Stimulated activated CD4-positive, alpha-beta T cell treated with anti-CD3 and anti-CD28 coated beads, Interleukin-15, amount 100 ng/mL, for 24 hours (primary cell): ENCODE measurements around the gene GAL3ST3.

Source experiments
- DNase-seq: peaks from one replicate; pipeline ENCODE4 v3.0.0-alpha.2; 2020

GAL3ST3 gene

DNA sequence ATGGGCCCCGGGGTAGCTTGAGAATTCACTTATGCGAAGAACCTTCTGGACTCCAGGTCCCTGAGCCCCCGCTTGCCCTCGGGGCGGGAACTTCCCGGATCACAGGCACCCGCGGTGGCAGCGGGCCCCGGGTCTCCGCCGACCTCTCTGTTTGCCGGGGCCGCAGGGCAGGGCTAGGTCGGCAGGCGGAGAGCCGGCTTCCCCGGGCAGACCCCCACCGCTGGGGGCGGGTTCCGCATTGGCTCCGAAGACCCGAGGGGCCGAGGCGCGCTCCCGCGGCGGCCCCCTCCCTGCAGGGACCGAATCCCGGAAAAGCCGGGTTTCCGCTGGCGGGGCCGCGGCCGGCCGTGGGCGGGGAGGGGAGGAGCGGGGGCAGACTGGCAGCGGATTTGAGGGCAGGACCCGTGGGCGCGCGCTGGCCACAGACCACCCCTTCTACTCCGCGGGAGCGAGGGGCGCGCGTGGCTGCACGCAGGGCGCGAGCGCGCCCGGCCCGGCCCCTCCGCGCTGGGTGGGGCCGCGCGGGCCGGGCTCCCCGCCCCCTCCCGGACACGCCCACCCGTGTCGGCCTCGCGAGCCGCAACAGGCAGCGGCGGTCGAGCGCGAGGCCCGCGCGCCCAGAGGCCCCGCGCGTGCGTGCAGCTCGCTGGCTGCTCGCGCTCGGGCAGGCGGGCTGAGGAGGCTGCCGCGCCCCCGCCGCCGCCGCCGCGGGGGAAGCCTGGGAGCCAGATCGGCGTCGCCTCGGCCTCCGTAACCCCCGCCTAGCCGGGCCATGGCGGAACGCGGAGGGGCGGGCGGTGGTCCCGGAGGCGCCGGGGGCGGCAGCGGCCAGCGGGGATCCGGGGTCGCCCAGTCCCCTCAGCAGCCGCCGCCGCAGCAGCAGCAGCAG is 21.0 kb upstream of the GAL3ST3 start, which contains the start of gene PACS1:
Gene PACS1, plus strand, starts transcription at position 558 of the 889 bp plus-strand sequence. Its CDS starts 215 bp downstream, at position 773.
- peak; percentile 85 for DNase-seq

GRCh38 chr11:66068923-66069714 is 20.2 kb upstream of the GAL3ST3 start:
- peak; percentile 46 for DNase-seq

DNA sequence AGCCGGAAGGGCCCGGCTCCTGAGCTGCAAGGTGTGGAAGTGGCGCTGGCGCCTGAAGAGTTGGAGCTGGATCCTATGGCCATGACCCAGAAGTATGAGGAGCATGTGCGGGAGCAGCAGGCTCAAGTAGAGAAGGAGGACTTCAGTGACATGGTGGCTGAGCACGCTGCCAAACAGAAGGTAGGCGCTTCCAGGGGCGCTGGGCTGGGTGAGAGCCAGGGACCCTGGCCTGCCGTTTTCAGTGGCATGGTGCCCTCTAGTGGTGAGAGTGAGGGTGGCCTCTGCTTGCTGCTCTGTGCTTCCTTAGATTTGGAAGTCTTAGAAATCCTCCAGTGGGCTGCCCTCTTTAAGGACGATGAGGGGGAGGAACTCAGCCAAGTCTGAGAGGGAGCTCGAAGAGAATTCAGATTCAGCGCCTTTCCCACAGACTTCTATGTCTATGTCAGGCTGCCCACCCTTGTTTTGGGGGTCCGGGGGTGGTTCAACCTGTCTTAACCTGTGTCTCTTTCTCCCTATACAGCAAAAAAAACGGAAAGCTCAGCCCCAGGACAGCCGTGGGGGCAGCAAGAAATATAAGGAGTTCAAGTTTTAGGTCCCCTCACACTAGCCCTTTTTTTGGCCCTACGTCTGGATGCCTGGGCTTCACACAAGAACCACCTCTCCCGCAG is 19.3 kb upstream of the GAL3ST3 start:
- DNase-seq: peak; percentile 83

- DNase-seq: no peak
Measured at GRCh38 chr11:66067640-66068039, 18.7 kb upstream of the GAL3ST3 start.

DNA sequence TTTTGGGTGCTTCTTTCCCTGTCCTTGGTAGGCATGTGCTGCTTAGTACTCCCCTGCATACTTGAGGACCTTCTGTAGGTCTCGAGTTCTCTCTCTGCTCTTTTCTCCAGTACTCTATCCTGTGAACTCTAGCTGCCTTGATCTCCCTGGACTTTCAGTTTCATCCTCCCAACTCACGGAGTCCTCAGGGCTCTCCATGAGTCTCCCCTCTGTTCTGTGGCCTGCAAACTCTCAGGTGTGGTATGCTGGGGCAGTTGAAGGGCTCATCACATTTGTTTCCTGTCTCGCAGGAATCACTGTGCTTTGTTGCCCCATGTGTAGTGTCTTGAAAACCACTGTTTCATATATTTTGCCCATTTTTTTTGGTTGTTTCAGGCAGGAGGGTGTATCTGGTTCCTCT is 17.8 kb upstream of the GAL3ST3 start:
- no peak for DNase-seq

DNA sequence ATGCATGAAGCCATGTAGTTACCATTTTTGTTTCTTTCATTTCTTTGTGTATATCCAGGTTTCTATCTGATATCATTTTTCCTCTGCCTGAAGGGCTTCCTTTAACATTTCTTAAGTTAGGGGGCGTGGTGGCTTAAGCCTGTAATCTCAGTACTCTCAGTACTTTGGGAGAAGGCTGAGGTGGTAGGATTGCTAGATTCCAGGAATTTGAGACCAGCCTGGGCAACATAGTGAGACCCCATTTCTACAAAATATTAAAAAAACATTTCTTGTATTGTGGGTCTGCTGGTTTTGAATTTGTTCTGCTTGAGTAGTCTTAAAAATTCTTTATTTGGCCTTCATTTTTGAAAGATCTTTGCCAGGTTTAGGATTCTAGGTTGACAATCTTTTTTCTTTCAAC is 15.6 kb upstream of the GAL3ST3 start:
- DNase-seq: no peak

GRCh38 chr11:66063900-66064299 is 14.9 kb upstream of the GAL3ST3 start:
- DNase-seq: no peak

DNA sequence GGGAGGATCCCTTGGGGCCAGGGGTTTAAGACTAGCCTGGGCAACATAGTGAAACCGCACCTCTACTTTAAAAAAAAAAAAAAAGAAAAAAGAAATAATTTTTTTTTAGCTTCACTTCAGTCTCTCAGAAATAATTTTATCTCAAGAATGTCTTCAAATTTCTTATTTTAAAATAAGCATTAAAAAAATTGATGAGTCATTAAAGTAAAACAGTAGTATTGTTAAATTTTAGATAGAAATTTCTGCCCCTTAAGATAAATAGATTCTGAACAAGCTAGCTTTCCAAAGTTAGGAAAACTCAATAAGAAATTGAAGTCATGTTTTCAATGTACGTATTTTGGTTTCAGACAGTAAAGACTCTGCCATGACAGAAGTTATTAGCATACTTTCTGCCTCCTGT is 13.4 kb upstream of the GAL3ST3 start:
- no peak for DNase-seq

GRCh38 chr11:66061268-66061667 is 12.3 kb upstream of the GAL3ST3 start:
- DNase-seq: no peak

- no peak for DNase-seq
Measured at GRCh38 chr11:66059966-66060680, 11.2 kb upstream of the GAL3ST3 start.

GRCh38 chr11:66056501-66056900 is 7.5 kb upstream of the GAL3ST3 start:
- no peak for DNase-seq

DNA sequence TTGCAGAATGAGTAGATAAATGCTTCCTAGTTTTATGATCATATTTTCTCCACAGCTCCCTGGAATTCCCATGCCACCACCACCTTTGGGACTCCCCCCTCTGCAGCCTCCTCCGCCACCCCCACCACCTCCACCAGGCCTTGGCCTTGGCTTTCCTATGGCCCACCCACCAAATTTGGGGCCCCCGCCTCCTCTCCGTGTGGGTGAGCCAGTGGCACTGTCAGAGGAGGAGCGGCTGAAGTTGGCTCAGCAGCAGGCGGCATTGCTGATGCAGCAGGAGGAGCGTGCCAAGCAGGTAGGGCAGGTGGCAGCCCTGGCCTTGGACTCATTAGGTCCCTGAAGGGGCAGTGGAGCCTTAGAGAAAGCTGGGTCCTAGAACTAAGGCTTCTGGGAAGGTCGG is 6.1 kb upstream of the GAL3ST3 start:
- DNase-seq: no peak

DNA sequence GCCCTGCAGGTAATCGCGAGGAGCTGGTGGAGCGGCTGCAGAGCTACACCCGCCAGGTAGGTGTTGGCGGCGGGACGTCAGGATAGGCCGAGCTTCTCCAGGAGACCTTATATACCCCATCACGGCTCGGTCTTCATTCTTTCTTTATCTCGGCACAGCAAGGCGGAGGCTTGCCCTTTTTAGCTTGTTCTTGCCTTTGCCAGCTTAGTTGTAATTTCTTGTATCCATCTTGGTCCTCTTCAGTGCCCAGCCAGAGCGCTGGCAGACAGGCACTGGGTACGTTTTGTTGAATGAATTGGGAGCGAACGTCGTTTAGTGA is 3.7 kb upstream of the GAL3ST3 start:
- DNase-seq: no peak

DNA sequence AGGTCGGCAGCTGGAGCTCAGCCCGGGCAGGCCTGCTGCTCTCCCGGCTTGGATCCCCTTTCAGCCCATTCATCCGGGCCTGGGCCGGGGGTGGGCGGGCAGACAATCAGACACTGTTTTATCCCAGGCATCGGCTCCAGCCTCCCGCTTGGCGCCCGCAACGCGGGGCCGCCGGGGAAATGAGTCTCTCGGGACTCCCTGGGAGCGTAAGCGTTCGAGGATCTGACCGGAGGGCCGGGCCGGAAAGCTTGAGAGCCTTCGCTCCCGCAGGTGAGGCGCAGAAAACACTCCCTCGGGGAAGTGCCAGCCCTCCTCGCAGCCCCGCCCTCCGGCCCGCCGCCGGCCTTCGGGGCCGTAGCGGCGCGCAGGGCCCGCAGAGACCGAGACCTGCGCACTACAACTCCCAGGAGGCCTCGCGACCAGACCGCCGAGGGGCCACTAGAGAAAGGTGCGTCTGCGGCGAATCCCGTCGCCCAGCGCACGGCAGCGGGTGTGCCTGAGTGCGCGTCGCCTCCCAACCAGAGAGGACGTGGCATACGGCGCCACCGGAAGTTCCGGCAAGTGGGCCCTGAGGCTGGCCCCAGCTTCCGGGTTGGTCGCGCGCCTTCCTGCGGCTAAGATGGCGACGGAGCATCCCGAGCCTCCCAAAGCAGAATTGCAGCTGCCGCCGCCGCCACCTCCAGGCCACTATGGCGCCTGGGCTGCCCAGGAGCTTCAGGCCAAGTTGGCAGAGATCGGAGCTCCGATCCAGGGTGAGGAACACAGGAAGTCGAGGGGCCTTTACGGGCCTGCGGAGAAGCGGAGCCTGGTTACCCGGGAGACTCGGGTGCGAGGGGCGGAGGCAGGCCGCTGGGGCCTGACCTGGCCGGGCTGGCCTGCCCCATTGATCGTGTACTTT is 3.1 kb upstream of the GAL3ST3 start, which contains the start of gene SF3B2:
Gene SF3B2, plus strand, starts transcription at position 599 of the 898 bp plus-strand sequence. Its CDS starts 21 bp downstream, at position 620.
- DNase-seq: peak; percentile 98

GRCh38 chr11:66051371-66051765 is 2.4 kb upstream of the GAL3ST3 start:
- DNase-seq: no peak

DNA sequence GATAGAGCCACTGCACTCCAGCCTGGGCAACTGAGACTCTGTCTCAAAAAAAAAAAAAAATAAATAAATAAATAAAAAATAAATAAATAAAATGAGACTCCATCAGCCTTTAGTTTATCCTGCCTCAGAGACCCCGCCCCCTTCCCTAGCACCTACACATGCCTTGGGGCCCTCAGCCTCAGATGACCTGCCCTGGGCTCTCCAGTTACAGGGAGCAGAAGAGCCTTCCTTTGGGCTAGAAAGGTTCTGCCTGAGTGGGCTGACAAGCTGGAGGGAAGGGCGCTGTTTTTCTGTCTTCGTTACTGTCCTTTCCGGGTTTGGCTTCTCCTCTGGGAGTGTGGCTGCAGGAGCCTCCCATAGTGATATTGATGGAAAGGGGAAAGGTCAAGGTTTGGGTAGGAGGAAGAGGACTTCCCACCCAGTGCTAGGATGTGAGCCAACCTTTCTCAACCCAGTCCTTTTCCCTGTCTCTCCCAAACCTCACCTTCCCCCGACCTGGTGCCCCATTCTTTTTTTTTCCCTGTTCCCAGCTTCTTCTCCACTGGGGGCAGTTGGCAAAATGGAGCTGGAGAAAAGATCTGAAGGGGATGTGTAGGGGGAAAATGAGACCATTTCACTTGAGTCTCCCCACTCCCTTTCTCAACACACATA is 1.7 kb upstream of the GAL3ST3 start:
- no peak for DNase-seq

DNA sequence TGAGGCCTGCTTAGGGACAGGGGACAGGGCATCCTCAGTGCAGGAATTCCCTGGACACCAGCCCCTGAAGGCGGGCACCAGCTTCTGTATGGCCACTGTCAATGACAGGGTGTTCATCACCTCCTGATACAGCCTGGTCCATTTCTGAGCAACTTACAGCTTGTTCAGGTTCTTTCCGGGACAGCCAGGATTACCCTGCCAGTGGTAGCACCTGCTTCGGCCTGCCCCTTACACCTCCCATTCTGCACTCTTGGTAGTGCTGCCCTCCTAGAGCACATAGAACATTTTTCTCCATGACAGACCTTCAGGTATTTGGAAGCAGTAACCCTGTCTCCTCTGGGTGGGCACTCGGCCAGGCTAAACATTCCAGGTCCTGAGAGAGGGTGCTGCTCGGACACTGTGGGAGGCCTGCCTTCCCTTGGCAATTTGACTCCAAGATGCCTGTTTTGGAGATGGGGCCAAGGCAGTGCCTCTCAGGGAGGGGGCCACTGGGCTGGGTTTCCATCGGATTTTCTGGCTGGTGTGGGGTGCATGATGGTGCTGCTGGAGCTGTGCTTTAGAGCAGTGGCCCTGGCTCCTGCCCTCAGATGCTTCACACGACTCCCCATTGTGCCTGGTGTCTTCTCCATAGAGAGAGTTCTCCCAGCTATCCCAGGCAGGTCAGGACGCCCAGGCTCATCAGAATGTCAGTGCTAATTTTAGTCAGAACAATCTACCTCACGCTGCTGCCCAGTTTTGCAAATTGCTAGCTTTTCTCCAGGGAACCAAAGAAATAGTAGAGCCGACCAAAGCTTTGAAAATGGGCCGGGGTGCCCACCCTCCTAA is 1.2 kb downstream of the GAL3ST3 start:
- no peak for DNase-seq

DNA sequence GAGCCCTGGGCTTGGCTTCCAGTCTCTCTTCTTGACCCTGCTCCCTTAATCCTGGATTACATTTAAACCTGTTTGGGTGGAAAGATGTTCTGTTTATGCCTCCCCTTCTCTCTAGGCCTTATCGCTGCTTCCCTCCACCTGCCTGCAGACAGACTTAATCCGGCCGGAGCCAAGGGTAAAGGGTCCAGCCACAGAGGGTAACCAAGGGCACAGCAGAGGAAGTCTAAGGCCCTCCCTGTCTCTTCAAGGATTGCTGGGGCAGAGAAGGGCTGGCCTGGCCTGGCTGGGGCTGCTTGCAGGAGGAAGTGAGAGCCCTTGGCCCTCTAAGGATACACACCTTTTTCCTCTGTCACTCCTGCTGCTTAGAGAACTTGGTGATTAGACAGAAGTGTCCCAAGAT is 2.1 kb downstream of the GAL3ST3 start:
- no peak for DNase-seq

DNA sequence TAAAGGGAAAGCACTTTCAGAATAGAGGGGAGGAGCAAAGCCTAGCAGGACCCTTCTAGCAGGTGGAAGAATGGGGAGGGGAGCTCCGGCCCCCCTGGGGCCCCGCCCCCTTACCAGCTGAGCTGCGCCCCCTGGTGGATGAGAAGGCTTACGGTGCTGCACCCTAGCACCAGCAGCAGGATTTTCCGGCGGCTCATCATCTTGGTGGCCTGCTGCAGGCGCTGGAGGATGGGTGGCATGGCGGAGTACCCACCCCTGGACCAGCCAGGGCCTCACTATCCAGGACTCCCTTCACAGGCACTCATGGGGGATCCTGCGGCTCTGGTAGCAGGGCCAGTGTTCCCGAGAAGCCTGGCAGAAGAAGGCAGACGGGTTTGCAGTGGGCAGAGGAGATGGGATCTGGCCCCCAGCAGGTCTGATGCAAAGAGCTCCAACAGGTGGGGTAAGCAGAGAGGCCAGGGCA is 3.8 kb downstream of the GAL3ST3 start:
- DNase-seq: peak; percentile 87

DNA sequence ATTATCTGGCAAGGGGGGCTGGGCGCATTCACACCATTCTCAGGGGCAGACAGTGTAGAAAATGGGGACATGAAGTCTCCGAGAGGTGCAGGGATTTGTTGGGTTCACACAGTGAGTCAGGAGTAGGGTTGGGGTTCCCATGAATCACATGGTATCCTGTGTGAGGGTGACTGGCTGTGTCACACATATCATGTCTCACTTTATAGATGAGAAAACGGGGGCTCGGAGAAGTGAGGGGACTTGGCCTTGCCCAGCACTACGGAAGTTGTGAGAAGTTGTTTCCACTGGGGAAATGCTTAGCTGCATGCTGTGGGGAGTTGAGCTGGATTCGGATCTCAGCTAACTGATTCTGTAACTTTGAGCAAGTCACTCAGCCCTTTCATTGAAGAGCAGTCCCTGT is 4.2 kb downstream of the GAL3ST3 start:
- peak; percentile 21 for DNase-seq
